Raji (cell line): ENCODE measurements around the gene DNAJC1.

Experiments used
- POLR2A ChIP-seq: IDR thresholded peaks from 2 replicates; pipeline ENCODE4 v1.6.1; 2011; ENCODE audit warnings: low read depth, low read length, control low read depth; ENCODE audit not compliant: insufficient read depth

DNAJC1 gene

DNA sequence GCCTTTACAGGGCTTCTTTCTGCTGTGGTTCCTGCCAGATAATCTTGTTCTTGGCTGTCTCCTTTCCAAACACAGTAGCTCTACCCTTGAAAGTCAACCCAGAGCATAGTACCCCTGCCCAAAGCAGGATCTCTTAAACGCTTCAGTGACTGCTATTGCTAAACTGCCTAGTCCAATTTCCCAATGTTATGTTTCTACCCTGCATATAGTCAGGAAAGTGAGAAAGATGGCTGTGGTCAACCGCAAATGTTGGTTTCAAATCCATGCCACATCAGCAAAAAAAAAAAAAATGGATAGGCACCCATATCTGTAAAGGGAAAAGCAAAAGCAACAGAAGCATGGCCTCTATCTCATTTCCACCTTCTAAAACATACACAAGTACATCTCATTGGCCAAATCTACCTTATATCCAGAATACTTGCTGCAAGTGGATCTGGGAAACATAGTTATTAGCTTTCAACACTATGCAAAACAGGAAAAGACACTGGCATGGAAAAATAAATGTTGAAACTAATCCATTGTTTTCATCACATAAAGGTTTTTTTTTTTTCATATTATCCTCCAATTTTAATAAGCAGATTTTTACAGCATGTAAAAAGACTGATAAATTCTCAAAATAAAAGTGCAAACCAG, 59.8 kb downstream of the DNAJC1 start:
- TF ChIP-seq POLR2A: no peak

DNA sequence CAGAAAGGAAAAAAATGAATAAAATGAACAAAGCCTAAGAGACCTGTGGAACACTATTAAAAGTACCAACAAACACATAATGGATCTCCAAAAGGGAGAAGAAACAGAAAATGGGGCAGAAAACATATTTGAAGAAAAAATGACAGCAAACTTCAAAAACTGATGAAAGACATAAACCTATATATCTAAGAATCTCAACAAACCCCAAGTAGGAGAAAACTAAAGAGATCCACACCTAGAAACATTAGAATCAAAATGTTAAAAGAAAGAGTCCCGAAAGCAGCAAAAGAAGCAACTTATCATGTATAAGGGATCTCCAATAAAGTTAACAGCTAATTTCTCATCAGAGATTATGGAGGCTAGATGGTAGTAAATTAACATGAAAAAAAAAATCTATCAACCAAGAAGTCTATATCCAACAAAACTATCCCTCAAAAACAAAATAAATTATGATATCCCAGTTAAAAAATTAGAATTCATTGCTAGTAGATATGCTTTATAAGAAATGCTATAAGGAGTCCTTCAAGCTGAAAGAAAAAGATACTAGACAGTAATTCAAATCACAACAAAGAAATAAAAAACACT, 68.0 kb downstream of the DNAJC1 start:
- no peak for TF ChIP-seq POLR2A

DNA sequence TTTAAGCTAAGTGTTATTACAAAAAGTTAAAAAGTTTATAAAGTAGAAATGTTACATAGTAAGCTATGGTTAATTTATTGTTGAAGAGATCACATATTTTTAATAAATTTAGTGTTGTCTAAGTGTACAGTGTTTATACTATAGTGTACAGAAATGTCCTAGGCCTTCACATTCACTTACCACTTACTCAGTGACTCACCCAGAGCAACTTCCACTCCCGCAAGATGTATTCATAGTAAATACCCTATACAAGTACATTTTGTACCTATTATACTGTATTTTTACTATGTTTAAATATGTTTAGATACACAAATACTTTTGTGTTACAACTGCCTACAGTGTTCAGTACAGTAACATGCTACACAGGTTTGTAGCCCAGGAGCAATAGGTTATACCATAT, 69.2 kb downstream of the DNAJC1 start:
- TF ChIP-seq POLR2A: no peak

DNA sequence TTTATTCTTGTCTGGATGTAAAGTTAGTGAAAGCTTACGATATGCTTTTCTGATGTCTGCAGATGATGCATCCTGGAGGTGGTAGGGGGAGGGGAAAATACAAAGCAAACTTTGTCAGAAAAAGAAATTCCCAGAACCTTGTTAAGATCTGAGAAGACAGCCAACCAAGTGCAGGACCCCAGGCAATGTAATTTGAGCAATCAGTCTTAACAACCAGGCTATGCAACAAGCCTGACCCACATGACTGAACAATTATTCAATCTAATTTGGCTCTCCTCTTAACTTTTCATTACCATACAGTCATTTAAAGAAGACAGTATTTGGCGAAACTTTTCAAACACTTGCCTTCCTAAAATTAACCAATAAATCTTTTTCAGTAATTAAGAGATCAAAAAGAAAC, 74.5 kb downstream of the DNAJC1 start:
- TF ChIP-seq POLR2A: no peak

DNA sequence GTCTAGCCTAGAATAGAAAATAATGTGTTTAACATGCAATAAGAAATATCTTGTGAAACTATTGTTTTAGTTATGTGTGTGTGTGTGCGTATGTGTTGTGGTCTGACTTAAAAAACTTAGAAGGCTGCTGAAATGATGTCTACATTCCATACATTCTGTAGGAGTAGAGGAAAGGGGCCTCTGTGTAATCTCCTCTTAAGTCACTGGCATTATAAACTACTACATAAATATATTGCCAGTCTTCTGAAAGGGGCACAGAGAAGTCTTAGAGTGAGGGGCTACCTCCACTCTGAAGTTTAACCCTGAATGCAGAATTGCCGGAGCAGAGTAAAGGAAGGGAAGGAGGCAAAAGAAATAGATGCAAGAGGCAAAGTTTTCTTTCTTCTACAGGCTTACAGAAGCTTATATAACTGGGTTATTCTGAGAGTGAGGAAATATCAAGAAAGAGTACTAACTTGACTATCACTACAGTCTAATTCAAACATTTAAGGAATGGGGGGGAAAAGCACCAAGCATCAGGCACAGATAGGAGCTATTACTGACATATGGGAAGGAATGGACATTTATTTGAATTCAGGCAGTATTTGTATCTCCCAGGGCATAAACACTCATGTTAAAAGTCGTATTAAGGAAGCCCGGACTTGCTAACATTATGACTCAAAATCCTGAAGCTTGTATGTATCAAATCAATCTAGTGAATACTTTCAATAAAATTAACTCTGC, 75.7 kb downstream of the DNAJC1 start:
- no peak for TF ChIP-seq POLR2A

DNA sequence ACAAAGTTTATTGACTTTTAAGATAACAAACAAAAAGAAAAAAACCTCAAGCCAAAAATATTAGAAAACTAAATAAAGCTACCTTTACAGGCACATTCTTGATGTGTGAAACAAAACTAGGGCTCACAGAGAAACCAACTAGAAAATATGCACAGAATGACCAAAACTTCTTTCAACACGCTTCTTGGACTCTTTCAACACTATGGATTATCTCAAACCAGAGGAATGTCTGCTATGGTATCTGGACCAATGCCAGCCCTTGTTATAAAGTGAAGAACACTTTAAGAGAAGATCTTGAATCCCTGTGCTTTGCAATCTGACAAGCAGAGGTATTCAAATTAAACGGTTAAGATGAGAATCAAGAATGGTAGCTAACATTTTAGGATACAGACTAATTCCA, 76.6 kb downstream of the DNAJC1 start:
- TF ChIP-seq POLR2A: no peak

DNA sequence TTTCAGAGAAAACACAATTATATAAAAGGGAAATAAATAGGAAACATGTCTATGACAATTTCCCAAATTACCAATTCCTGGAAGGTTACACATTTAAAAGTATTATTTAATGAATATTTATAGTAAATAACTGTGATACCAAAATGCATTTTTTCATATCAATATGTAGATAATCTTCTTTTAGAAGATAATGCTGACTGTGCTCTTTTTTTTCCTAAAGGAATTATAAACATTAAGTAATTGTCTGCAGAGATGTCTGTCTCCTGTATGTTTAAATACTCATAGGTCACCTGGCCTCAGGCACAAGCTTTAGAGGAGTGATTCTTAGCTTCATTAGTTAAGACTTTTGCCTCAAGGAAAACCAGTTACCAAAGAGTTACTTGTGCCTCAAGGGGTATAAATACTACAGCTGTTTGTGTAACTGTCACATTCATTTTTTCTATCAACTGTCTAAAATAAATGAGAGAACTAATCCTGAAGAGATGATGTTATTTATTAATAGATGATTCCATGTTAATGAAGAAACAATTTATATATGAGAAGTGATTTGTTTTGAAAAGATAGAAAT, 77.1 kb downstream of the DNAJC1 start:
- no peak for TF ChIP-seq POLR2A

DNA sequence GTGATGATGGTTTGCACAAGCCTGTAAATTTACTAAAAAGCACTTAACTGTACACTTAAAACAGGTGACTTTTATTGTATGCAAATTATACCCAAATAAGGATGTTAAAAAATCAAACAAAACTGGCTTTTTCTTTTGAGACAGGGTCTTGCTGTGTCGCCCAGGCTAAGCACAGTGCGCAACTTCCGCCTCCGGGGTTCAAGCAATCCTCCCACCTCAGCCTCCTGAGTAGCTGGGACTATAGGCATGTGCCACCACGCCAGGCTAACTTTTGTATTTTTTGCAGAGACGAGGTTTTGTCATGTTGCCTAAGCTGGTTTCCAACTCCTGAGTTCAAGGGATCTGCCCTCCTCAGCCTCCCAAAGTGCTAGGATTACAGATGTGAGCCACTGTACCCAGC, 77.7 kb downstream of the DNAJC1 start:
- no peak for TF ChIP-seq POLR2A

DNA sequence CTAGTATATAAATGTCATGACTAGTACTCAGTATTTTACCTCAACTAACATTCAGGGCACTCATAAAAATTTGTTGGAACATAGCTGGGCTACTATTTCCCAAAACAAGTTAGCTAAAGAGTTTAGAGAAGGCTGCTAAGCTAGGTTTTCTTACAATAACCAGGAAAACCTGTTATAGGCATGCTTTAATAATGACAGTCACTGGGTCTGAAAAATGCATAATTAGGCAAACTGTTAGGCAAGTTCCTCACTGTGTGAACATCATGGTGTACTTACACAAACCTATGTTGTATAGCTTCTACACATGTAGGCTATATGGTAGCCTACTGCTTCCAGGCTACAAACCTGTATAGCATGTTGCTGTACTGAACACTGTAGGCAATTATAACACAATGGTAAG, 79.0 kb downstream of the DNAJC1 start:
- no peak for TF ChIP-seq POLR2A

DNA sequence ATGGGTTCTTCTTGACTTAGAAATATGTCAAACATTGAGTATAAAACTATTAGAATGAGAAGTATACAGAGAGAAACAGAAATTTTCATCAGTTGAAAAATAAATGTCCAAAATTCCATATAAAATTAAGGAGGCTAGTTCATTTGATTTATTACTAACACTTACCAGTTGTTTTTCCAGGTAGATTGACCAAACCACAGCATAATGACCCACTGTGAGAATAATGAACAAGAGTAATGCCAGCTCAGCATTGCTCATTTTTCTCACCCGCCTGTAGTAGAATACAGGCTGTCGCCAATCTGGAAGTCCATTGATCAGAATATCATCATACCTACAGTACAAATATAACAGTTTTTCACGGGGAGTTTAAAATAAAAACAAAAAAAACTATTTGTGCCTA, 82.9 kb downstream of the DNAJC1 start:
- no peak for TF ChIP-seq POLR2A

DNA sequence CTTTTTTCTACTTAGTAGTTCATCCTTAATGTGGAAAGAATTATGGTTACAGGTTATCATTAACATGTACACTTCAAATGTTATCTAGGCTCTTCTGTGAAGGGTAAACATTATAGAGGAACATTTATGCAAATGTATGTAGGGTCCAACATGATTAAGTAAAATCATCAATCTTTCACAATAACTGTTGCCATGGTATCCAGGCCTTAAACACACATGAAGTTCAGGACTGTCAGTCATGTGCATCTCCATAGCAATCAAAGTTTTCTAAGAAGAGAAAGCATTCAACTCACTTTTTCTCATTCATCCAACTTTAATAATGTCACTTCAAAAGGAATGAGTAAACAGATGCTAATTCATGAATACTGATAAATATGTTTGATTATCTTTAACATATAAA, 83.6 kb downstream of the DNAJC1 start:
- no peak for TF ChIP-seq POLR2A

DNA sequence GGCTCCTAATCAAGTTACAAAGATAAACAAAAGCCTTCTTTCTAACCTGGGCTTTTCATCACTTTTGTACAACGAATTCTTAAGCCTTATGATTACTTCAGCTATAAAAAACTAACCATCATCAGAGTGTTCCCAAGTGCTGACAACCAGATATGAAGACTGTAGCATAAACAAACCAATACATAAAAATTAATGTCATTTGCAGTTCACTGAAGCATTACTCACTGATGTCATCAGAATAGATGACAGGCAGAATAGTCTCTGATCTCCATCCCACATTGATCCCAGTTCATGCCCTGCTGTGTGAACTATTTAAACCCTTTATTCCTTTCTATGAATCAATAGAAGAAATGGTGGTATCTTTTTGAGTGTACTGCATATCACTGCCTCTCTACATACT, 84.4 kb downstream of the DNAJC1 start:
- no peak for TF ChIP-seq POLR2A

DNA sequence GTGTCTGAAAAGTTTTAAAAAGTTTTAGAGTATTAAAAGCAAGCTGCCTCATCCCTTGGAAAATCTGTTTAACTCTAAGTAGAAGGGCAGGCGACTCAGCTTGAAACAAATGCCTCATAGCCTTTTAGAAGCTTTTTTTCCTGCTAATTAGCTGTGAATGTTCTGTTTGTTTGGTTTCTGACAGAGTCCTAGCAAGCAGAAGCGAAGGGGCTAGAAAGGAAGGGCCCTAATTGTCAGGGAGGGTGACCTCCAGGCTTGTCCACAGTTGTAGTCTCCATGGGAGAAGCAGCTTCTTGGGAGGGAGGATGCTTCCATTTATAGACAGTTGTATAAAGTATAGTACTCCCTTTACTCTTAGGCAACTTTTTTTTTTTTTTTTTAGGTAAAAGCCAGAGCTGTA, 90.9 kb downstream of the DNAJC1 start:
- no peak for TF ChIP-seq POLR2A

DNA sequence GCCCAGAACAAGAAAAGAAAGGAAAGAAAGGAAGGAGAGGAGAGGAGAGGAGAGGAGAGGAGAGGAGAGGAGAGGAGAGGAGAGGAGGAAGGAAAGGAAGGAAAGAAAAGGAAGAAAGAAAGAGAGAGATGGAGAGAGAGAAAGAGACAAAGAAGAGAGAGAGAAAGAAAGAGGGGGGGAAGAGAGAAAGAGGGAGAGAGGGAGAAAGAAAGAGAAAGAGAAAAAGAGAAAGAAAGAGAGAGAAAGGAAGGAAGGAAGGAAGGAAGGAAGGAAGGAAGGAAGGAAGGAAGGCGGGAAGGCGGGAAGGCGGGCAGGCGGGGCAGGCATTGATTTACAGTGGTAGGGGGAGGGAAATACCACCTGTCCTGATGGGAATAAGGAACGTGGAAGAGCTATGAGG, 92.7 kb downstream of the DNAJC1 start:
- TF ChIP-seq POLR2A: no peak

DNA sequence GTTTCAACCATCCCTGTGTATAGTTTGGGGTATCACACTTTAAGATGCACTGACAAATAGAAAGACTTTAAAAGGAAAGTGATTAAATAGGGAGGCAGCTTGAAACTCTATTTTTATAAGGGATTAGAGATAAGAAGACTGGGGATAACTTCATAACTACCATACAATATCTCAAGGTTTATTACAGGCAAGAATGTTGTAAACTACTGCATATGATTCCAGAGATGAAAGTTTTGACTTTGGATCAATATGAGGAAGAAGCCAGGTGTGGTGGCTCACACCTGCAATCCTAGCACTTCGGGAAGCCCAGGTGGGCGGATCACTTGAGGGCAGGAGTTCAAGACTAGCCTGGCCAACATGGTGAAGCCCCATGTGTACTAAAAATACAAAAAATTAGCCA, 96.1 kb downstream of the DNAJC1 start:
- no peak for TF ChIP-seq POLR2A

DNA sequence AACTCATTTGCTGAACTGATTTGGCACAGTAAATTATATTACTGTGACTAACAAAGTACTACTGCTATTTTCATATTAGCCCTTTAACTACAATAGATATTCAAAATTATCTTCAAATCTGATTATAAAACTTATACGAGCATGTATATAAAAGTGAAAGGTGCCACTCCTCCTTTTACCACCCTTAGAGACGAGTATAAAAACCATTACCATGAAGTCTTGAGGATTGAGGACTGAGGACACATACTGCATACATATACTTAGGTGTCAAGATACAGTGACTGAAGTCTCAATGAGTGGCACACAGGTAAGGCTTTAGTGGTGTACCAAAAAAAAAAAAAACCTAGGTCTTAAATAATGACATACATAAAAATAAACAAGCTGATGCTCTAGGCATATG, 98.6 kb downstream of the DNAJC1 start:
- TF ChIP-seq POLR2A: no peak
